ENCODE data around the gene FANK1.

GRCh38 chr10:125929618-125930017 lies 33.3 kb downstream of the FANK1 start:
- TF ChIP-seq, protein P1, sequence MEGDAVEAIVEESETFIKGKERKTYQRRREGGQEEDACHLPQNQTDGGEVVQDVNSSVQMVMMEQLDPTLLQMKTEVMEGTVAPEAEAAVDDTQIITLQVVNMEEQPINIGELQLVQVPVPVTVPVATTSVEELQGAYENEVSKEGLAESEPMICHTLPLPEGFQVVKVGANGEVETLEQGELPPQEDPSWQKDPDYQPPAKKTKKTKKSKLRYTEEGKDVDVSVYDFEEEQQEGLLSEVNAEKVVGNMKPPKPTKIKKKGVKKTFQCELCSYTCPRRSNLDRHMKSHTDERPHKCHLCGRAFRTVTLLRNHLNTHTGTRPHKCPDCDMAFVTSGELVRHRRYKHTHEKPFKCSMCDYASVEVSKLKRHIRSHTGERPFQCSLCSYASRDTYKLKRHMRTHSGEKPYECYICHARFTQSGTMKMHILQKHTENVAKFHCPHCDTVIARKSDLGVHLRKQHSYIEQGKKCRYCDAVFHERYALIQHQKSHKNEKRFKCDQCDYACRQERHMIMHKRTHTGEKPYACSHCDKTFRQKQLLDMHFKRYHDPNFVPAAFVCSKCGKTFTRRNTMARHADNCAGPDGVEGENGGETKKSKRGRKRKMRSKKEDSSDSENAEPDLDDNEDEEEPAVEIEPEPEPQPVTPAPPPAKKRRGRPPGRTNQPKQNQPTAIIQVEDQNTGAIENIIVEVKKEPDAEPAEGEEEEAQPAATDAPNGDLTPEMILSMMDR (IDR thresholded peaks at IDR 0.05): no peak
- TF ChIP-seq POLR2A (IDR thresholded peaks at IDR 0.05): no peak
